GM19035 (cell line): ENCODE results near the gene VMP1.

ENCODE experiments used
- ATAC-seq: cut with Tn5 transposase; IDR thresholded peaks from one replicate; pipeline ENCODE4 v1.9.1; 2021; ENCODE audit not compliant: unreplicated experiment

VMP1 gene

GRCh38 chr17:59707971-59708430 lies 547 bp downstream of the VMP1 start:
- no peak for ATAC-seq

GRCh38 chr17:59711936-59712335 lies 4.5 kb downstream of the VMP1 start:
- no peak for ATAC-seq

- no peak for ATAC-seq
These were observed 5.4 kb downstream of the VMP1 start for GRCh38 chr17:59712862-59713261.

- no peak for ATAC-seq
These were observed 6.8 kb downstream of the VMP1 start for GRCh38 chr17:59714255-59714654.

GRCh38 chr17:59716427-59716826 lies 9.0 kb downstream of the VMP1 start:
- ATAC-seq, result no peak

GRCh38 chr17:59719526-59719925 lies 12.1 kb downstream of the VMP1 start:
- no peak for ATAC-seq

- ATAC-seq, result no peak
These were observed 15.2 kb downstream of the VMP1 start for GRCh38 chr17:59722623-59723022.

GRCh38 chr17:59723041-59723440 lies 15.6 kb downstream of the VMP1 start:
- no peak for ATAC-seq

GRCh38 chr17:59723607-59724006 lies 16.2 kb downstream of the VMP1 start:
- no peak for ATAC-seq

- ATAC-seq, result no peak
These were observed 18.2 kb downstream of the VMP1 start for GRCh38 chr17:59725691-59726090.

GRCh38 chr17:59727817-59728533 lies 20.5 kb downstream of the VMP1 start:
- ATAC-seq, result no peak

GRCh38 chr17:59730268-59730834 lies 22.9 kb downstream of the VMP1 start:
- ATAC-seq, result no peak

GRCh38 chr17:59733697-59734096 lies 26.2 kb downstream of the VMP1 start:
- no peak for ATAC-seq

GRCh38 chr17:59734226-59734625 lies 26.8 kb downstream of the VMP1 start:
- no peak for ATAC-seq

GRCh38 chr17:59737324-59737723 lies 29.9 kb downstream of the VMP1 start:
- ATAC-seq, result no peak

GRCh38 chr17:59743842-59744241 lies 36.4 kb downstream of the VMP1 start:
- ATAC-seq, result no peak

GRCh38 chr17:59745040-59745439 lies 37.6 kb downstream of the VMP1 start:
- ATAC-seq, result no peak

GRCh38 chr17:59746849-59747445 lies 39.5 kb downstream of the VMP1 start:
- no peak for ATAC-seq

- no peak for ATAC-seq
These were observed 41.1 kb downstream of the VMP1 start for GRCh38 chr17:59748591-59748990.

GRCh38 chr17:59751955-59752413 lies 44.5 kb downstream of the VMP1 start:
- peak; percentile 45 for ATAC-seq

- ATAC-seq, result no peak
These were observed 45.0 kb downstream of the VMP1 start for GRCh38 chr17:59752446-59752845.

GRCh38 chr17:59752922-59753321 lies 45.5 kb downstream of the VMP1 start:
- ATAC-seq, result no peak
